Gastrocnemius medialis (tissue), 4 donors: ENCODE measurements around the gene CYTH2. TPM values are rescaled to one million over a fixed set of nuclear protein-coding genes. Genes with fewer than 3 reads are reported as not detected.
A peak's percentile ranks its signal among the peaks of the same experiment; 100 is the strongest.
"Not testable (repeated sequence)": the region's sequence is repeated elsewhere in the genome, so short reads cannot be mapped to it uniquely, and the experiment has no call there.

Experiments used
- ATAC-seq, 2 donors: fragments of 150-250 bp; one replicate each; pipeline ENCODE4 v1.9.1; 2016
- DNase-seq, 2 donors: peaks; one replicate each; pipeline ENCODE4 v3.0.0-alpha.2; 2019
- H3K27ac ChIP-seq, 4 donors: fragments of 200-600 bp; sonication (generic); 1 replicate in 1 of 4; 2 replicates in 3 of 4; pipeline ENCODE4 v1.5.1; 2016 to 2018; ENCODE audit warnings: mild to moderate bottlenecking in 2 of 4, moderate library complexity in 1 of 4
- H3K27me3 ChIP-seq, 3 donors: fragments of 200-600 bp; sonication (generic) in 2 of 3; 1 replicate in 1 of 3; 2 replicates in 2 of 3; pipeline versions ENCODE4 v1.5.1 to v1.6.0; 2016 to 2019; ENCODE audit warnings: mild to moderate bottlenecking in 1 of 3, moderate library complexity in 1 of 3
- H3K36me3 ChIP-seq, 2 donors: fragments of 200-600 bp; sonication (generic) in 1 of 2; one replicate each; pipeline ENCODE4 v1.5.1; 2017 to 2018
- H3K4me1 ChIP-seq, 2 donors: fragments of 200-600 bp; sonication (generic) in 1 of 2; one replicate each; pipeline ENCODE4 v1.5.1; 2016 to 2017; ENCODE audit warnings: mild to moderate bottlenecking in 2 of 2
- H3K4me3 ChIP-seq, 4 donors: fragments of 200-600 bp; sonication (generic) in 3 of 4; 1 replicate in 1 of 4; 2 replicates in 3 of 4; pipeline ENCODE4 v1.5.1; 2016 to 2019; ENCODE audit warnings: mild to moderate bottlenecking in 2 of 4
- H3K9me3 ChIP-seq, 3 donors: fragments of 200-600 bp; sonication (generic) in 2 of 3; 1 replicate in 1 of 3; 2 replicates in 2 of 3; pipeline ENCODE4 v1.5.1; 2016 to 2019
- CTCF ChIP-seq, 5 experiments: fragments of 450-650 bp in 3 of 5; fragments of 200-600 bp in 2 of 5; sonication (generic) in 2 of 5; IDR thresholded peaks in 4 of 5; conservative IDR thresholded peaks in 1 of 5; 1 replicate in 4 of 5; 2 replicates in 1 of 5; pipeline ENCODE4 v1.5.1; 2016 to 2019; ENCODE audit warnings: antibody characterized with exemption in 5 of 5, mild to moderate bottlenecking in 3 of 5, moderate library complexity in 3 of 5
- POLR2A ChIP-seq, 2 donors: fragments of 450-650 bp; IDR thresholded peaks; one replicate each; pipeline ENCODE4 v1.6.1; 2017; ENCODE audit warnings: antibody characterized with exemption in 2 of 2, mild to moderate bottlenecking in 2 of 2, moderate library complexity in 2 of 2
- in situ Hi-C, 4 donors: fragments of 200-750 bp; cut with MboI; loops; one replicate each; pipeline versions ENCODE4 v1.15.0 to v1.8.0; 2017; ENCODE audit warnings: low sequenced_read_pairs in 4 of 4
- intact Hi-C: fragments of 100-400 bp; cut with DNase I; formaldehyde crosslinking; loops from one replicate; pipeline ENCODE4 v1.15.1; 2023; ENCODE audit warnings: low total_unique reads
- total RNA-seq, 4 donors: library from RNA; depleted of rRNA; stranded (reverse); fragments of >200 nt; gene quantifications; one replicate each; pipeline versions ENCODE4 v1.1.0 to v1.2.3, GENCODE V29; 2016

Gene CYTH2
- total RNA-seq, 4 donors from 2014 or later, result 24.3 to 35.2 (median 26.9) TPM

GRCh38 chr19:48518207-48518606, 49.0 kb downstream of the CYTH2 start:
- Histone ChIP-seq H3K27ac (no peak overlapping the region), H3K27me3 (peaks cover 4 to 6% (median 5%) of the 10 kb centered on the region in 3 donors), H3K9me3 (no peaks in the 10 kb centered on the region), H3K4me1 (no peaks in the 10 kb centered on the region), H3K36me3 (no peaks in the 10 kb centered on the region), H3K4me3 (no peak overlapping the region)
- intact Hi-C loops, result no loop called here
- TF ChIP-seq POLR2A (IDR thresholded peaks at IDR 0.05) (no peak), CTCF (IDR thresholded peaks at IDR 0.05 in 4 of 5, conservative IDR thresholded peaks at IDR 0.05 in 1 of 5) (no peak)
- DNase-seq, result no peak
- ATAC-seq, result no peak
- in situ Hi-C loops, result no loop called here

GRCh38 chr19:48519426-48519825, 50.3 kb downstream of the CYTH2 start:
- H3K27ac ChIP-seq, H3K4me3 ChIP-seq, intact Hi-C loops, H3K9me3 ChIP-seq, H3K4me1 ChIP-seq, H3K36me3 ChIP-seq, H3K27me3 ChIP-seq, DNase-seq, ATAC-seq, in situ Hi-C loops: not testable (repeated sequence)

- H3K9me3 ChIP-seq, result no peaks in the 10 kb centered on the region
- no peaks in the 10 kb centered on the region for H3K27me3 ChIP-seq
- intact Hi-C loops (no loop called here), in situ Hi-C loops (no loop called here)
- H3K4me3 ChIP-seq, result no peak overlapping the region
- no peak overlapping the region for H3K27ac ChIP-seq
- no peak for DNase-seq
- no peak for ATAC-seq
- no peaks in the 10 kb centered on the region for H3K4me1 ChIP-seq
- TF ChIP-seq CTCF (IDR thresholded peaks at IDR 0.05 in 4 of 5, conservative IDR thresholded peaks at IDR 0.05 in 1 of 5) (no peak), POLR2A (IDR thresholded peaks at IDR 0.05) (no peak)
- H3K36me3 ChIP-seq, result no peaks in the 10 kb centered on the region
Measured at GRCh38 chr19:48520134-48520533, 51.0 kb downstream of the CYTH2 start.

GRCh38 chr19:48524221-48524620, 55.1 kb downstream of the CYTH2 start:
- intact Hi-C loops, result no loop called here
- no peaks in the 10 kb centered on the region for H3K27me3 ChIP-seq
- H3K4me3 ChIP-seq, result peak overlapping the region in 1 of 4 donors; percentile 17
- ATAC-seq (no peak), DNase-seq (no peak)
- TF ChIP-seq CTCF (IDR thresholded peaks at IDR 0.05 in 4 of 5, conservative IDR thresholded peaks at IDR 0.05 in 1 of 5), result no peak
- TF ChIP-seq POLR2A (IDR thresholded peaks at IDR 0.05), result no peak
- H3K9me3 ChIP-seq, result peaks cover 0 to 4% (median 0%) of the 10 kb centered on the region in 3 donors
- no peak overlapping the region for H3K27ac ChIP-seq
- in situ Hi-C loops, result no loop called here
- H3K4me1 ChIP-seq, result no peaks in the 10 kb centered on the region
- no peaks in the 10 kb centered on the region for H3K36me3 ChIP-seq

- DNase-seq (no peak), ATAC-seq (no peak)
- intact Hi-C loops, result no loop called here
- Histone ChIP-seq H3K9me3 (peaks cover 0 to 4% (median 0%) of the 10 kb centered on the region in 3 donors), H3K4me3 (peak overlapping the region in 1 of 4 donors; percentile 17), H3K4me1 (no peaks in the 10 kb centered on the region), H3K27ac (no peak overlapping the region), H3K27me3 (no peaks in the 10 kb centered on the region), H3K36me3 (no peaks in the 10 kb centered on the region)
- in situ Hi-C loops, result no loop called here
- TF ChIP-seq POLR2A (IDR thresholded peaks at IDR 0.05) (no peak), CTCF (IDR thresholded peaks at IDR 0.05 in 4 of 5, conservative IDR thresholded peaks at IDR 0.05 in 1 of 5) (no peak)
Measured at GRCh38 chr19:48524732-48525131, 55.6 kb downstream of the CYTH2 start.
